CD4-positive, alpha-beta T cell treated with Interferon alpha-2 for 1 hour (primary cell): ENCODE measurements around the gene LRRC45.

Experiments used
- DNase-seq, 2 donors: peaks; one replicate each; pipeline ENCODE4 v3.0.0-alpha.2; 2020 to 2022

The LRRC45 gene

DNA sequence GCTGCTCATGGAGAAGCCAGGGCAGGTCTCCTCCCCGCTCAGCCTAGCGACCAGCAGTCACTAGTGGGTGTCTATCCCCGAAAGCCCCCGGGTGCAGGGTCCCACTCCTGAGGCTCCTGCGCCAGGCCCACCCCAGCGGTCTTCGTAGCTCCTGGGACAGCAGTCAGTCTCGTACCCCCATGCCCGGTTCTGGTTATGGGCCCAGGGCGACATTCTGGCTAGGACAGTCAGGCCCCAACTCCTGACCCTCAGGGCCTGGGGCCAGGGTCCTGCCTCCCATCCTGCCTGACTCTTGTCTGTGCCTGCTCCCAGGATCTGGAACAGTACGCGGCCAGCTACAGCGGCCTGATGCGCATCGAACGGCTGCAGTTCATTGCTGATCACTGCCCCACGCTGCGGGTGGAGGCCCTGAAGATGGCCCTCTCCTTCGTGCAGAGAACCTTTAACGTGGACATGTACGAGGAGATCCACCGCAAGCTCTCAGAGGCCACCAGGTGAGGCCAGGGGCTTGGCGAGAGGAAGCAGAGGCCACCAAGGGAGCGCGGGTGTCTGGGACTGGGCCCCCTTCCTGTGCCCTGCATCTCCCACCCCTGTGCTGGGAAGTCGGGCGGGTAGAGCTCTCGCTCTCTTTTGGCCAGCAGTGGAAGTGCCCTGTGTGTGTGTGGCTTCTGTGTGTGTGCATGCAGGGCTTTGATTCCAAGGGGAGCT lies 30.6 kb downstream of the LRRC45 start:
- DNase-seq, result no peak

DNA sequence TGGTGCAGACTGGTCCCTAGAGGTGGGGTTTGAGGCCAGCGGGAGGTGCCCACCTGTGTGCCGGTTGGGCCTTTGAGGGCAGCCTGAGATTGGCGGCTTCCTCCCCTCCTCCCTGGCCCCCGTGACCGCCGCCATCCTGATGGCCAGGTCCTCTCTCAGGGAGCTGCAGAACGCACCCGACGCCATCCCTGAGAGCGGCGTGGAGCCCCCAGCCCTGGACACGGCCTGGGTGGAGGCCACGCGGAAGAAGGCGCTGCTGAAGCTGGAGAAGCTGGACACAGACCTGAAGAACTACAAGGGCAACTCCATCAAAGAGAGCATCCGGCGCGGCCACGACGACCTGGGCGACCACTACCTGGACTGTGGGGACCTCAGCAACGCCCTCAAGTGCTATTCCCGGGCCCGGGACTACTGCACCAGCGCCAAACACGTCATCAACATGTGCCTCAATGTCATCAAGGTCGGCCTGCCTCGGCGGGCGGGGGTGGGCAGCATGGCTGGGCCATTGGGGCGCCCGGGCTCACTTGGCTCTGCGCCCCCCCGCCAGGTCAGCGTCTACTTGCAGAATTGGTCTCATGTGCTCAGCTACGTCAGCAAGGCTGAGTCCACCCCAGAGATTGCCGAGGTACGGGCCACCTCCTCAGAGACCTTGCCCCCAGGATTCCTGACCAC lies 31.4 kb downstream of the LRRC45 start:
- no peak for DNase-seq

DNA sequence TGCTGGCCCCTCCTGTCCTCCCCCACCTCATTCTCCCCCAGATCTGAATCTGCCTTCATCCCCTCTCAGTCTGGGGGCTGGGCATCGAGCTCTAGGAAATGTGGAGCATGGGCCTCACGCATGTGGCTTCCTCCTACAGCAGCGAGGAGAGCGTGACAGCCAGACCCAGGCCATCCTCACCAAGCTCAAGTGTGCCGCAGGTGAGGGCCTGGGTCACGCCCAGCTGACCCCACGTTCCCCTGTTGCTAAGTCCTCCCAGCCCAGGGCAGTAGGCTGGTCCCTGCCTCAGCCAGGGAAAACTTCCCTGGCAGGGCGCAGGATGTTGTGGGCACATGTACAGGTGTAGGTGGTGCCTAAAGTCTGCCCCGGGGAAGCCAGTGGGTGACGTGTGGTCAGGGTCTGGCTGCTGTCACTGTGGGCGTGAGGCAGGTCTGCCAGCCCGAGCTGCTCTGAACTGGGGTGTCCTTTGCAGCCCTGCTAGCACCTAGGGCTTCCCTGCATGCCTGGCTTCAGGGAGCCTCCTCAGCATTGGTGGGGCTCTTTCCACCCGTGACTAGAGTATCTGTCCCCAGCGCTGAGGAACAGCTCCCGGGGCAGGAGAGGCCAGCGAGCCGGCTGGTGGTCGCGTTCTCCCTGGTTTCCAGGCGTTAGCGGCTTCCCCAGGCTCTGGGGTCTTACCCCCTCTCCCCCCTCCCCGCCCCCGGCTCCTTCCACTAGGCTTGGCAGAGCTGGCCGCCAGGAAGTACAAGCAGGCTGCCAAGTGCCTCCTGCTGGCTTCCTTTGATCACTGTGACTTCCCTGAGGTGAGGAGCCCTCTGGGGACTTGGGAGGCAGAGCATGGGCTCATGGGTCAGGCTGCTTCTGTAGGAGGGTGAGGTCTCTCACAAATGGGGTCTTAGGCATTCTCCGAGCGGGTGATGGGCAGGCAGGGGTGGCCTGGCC lies 32.2 kb downstream of the LRRC45 start:
- DNase-seq, result no peak

DNA sequence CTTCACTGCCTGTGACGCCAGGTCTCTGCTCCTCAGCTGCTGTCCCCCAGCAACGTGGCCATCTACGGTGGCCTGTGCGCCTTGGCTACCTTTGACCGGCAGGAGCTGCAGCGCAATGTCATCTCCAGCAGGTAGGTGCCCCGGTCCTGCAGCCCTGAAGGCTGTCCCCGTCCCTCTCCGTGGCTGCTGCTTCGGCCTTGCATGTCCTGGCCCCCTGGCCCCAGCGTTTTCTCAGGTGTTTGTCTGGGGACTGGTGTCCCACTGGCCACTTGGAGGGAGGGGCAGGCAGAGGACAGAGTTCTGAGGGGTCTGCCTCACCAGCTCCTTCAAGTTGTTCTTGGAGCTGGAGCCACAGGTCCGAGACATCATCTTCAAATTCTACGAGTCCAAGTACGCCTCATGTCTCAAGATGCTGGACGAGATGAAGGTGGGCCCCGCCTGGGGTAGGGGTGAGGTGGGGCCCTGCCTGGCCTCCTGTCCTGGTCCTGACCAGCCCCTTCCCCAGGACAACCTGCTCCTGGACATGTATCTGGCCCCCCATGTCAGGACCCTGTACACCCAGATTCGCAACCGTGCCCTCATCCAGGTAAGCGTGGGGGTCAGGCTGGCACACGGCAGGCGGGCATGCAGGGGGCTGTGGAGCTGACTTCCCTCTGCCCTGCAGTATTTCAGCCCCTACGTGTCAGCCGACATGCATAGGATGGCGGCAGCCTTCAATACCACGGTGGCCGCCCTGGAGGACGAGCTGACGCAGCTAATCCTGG lies 33.0 kb downstream of the LRRC45 start:
- DNase-seq, result no peak

GRCh38 chr17:82056729-82057621 lies 33.9 kb downstream of the LRRC45 start:
- DNase-seq, result no peak

GRCh38 chr17:82058230-82058854 lies 35.2 kb downstream of the LRRC45 start:
- no peak for DNase-seq

DNA sequence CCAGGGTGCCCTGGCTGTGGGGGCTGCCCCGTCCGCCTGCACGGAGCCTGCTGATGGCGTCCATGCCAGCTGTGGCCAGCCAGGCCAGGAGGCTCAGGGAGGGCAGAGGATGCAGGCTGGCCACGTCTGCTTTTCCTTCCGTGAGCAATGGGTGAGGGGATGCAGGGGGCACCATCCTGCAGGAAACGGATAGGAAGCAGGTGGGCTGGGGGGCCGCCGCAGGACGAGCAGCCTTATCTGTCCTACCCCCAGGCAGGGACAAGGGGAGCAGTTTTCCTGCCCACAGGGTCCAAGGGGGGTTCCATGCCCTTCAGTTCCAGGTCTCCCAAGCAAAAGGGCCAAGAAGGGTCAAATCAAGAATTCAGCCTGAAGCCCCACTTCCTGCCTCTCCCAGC lies 35.7 kb downstream of the LRRC45 start:
- no peak for DNase-seq

DNA sequence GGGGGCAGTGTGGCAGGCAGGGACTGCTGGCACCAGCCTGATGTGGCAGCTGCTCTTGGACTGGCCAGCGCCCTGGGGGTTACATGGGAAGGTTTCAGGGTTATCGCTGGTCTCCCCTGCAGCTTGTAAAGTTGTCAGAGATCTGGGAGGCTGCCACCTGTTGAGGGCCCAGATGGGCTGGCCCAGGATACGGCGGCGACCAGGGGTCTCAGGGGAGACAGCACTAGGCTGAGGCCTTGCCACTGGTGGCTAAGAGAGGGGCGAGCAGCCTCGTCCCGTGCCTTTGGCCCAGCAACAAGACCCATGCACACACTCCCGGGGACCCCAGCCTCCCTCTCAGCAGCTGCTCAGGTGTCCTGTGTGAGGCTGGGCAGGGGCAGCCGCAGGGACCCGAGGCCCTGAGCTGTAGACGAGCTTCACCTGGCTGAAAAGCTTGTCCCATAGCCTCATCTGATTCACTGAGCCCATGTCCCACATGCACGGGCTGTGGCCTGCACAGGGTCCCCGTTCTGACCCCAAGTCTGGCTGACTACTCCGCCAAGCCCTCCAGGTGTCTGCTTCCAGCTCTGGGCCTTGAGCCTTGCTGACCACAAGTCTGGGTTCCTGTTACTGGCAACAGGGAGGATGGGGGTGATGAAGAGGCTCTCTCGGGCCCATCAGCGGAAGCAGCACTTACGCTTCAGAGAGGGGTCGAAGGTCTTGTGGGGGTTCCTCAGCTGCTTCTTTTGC lies 36.3 kb downstream of the LRRC45 start:
- DNase-seq, result no peak

GRCh38 chr17:82060001-82060380 lies 36.9 kb downstream of the LRRC45 start:
- no peak for DNase-seq

- DNase-seq, result no peak
Measured at GRCh38 chr17:82060614-82061013, 37.5 kb downstream of the LRRC45 start.

DNA sequence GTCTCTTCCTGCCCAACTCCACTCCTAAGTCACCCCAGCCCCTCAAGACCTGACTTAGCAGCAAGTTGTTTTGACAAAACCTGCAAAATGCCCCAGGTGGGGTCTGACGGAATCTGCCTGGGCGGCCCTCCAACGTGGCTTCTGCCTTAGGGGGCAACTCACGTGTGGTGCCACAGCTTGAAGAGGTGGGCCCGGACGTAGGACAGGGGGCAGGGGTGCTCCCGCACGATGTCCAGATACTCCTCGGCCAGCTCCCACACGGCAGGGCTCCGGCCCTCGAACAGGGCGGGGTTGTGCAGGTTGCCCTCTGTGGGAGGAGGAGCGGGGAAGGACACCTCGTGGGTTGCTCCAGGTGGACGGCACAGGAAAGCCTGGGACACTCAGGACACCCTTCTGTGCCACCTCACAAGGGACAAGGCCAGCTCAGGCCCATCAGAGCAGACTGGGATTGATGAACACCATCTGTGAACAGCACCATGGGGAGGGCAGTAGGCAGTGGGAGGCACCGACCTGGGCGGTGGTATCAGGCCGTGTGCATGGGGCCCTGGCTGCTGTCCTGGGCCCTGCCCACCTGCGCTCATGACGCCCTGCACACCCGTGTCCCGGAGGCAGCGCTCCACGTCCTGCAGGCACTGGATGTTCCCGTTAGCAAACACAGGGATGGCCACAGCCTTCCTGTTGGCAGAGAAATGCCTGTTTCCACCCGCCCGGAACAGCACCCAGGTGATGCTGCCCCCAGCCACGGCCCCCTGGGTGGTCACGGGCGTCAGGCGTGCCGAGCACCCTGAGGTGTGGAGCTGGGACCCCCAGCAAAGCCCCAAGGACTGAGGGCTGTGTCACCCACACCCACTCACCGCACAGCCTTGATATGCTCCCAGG lies 38.2 kb downstream of the LRRC45 start:
- no peak for DNase-seq

DNA sequence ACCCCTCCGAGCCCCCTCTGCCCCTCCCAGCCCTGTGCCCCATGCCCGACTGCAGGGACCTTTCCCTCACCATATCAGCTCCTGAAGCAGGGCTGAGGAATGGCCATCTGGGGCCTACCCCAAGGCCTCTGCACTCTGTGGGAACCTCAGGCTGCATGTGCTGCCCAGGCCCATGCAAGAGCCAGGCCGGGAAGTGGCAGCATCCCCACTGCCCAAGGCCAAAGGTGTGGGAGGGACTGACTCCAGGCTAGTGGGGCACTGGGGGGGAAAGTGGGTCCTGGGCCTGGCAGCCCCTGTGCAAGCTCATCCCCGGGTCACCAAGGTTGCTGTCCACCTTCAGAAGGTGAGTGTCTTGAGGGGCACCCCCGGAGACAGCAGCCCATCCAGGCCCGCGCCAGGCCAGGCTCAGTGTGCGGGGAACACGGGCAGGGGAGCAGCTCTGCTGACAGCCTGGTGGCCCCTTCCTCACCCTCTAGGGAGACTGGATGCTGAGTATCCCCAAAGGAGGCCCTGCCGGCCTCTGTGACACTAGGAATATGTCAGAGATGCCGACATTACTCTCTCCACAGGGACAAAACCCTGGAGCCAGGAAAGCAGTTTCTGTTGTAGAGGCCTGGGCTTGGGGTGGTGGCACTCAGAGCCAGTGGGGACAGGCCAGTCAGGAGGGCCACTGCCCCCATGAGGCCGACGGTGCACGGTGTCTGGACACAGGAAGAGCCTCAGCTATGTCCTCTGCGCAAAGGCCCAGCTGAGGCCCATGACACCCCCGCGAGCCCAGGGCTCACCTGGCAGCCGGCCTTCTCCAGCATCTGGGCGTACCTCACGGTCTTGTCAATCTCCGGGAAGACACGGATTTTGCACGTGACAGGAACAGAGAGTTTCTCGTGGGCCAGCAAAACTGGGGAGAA lies 39.2 kb downstream of the LRRC45 start:
- DNase-seq, result no peak

DNA sequence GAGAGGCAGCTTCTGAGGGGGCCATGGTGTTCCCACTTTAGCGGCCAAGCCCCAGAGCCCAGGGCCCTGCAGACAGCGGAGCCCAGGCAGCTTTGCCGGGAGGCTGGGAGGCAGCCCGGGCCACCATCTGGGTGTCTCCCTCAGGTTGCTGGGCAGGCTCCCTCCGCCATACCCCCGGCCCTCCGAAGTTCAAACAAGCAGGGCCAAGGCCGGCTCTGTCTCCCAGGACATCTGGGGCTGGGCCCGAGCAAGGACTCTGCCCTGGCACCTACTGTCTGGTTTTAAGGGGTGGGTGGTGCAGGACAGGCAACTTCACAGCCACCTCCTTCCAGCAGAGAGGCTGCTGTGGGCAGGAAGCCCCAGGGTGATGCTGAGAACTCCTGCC lies 39.9 kb downstream of the LRRC45 start:
- DNase-seq, result no peak

- DNase-seq, result no peak
Measured at GRCh38 chr17:82063424-82064415, 40.6 kb downstream of the LRRC45 start.

DNA sequence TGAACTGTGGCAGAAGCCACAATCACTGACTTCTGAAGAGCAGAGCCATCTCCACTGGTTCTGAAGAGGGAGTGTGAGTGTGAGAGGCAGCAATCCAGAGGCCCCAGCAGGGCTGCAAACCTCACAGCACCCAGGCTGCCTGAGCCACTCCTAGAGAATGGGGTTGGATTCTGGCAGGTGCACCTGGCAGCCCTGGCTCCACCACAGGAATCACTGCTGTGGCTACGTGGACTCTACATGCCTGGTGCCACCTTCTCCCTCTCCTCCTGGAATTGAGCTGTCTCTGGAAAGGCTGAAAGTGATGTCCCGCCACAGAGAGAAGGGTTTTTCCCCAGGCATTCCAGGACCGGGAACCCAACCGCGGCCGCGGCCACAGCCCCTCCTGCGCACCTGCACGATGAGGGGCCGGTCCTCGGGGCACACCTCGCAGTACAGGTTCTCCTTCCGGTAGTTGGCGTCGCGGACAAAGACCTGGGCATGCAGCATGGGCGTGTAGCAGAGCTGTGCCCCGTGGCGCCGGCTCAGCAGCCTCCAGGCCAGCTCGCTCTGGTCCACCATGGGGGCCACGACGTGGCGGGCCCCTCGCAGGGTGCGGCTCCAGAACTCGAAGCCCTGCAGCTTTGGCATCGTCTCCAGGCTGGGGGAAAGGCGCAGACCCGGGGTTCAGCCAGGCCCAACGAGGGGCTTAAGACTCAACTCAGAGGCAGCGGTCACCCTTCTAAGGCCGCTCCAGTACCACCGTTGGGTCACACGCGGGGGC lies 41.5 kb downstream of the LRRC45 start:
- DNase-seq, result no peak

- DNase-seq, result no peak
Measured at GRCh38 chr17:82065193-82065637, 42.1 kb downstream of the LRRC45 start.
